GM19395 (cell line): ENCODE measurements around the gene REEP1.
A peak's percentile ranks its signal among the peaks of the same experiment; 100 is the strongest.

Experiments
- ATAC-seq: cut with Tn5 transposase; IDR thresholded peaks from one replicate; pipeline ENCODE4 v1.9.1; 2021; ENCODE audit warnings: mild to moderate bottlenecking, moderate library complexity; ENCODE audit not compliant: unreplicated experiment

REEP1 gene

GRCh38 chr2:86226636-86227520 is 110.5 kb downstream of the REEP1 start:
- ATAC-seq = no peak

- no peak for ATAC-seq
Measured at GRCh38 chr2:86226070-86226469, 111.4 kb downstream of the REEP1 start.

GRCh38 chr2:86225581-86225980 is 111.8 kb downstream of the REEP1 start:
- ATAC-seq = peak; percentile 60

GRCh38 chr2:86224645-86225355 is 112.6 kb downstream of the REEP1 start:
- no peak for ATAC-seq

GRCh38 chr2:86223927-86224560 is 113.4 kb downstream of the REEP1 start:
- no peak for ATAC-seq

GRCh38 chr2:86223140-86223926 is 114.1 kb downstream of the REEP1 start:
- no peak for ATAC-seq

- ATAC-seq = no peak
Measured at GRCh38 chr2:86221066-86221684, 116.3 kb downstream of the REEP1 start.

GRCh38 chr2:86219896-86220295 is 117.5 kb downstream of the REEP1 start:
- no peak for ATAC-seq

GRCh38 chr2:86218124-86218523 is 119.3 kb downstream of the REEP1 start:
- no peak for ATAC-seq

GRCh38 chr2:86216575-86217555 is 120.6 kb downstream of the REEP1 start:
- no peak for ATAC-seq

- no peak for ATAC-seq
Measured at GRCh38 chr2:86214503-86214832, 123.0 kb downstream of the REEP1 start.

GRCh38 chr2:86213699-86214502 is 123.5 kb downstream of the REEP1 start:
- ATAC-seq = no peak

- ATAC-seq = no peak
Measured at GRCh38 chr2:86213056-86213455, 124.4 kb downstream of the REEP1 start.

GRCh38 chr2:86211796-86212188 is 125.6 kb downstream of the REEP1 start:
- ATAC-seq = no peak

- ATAC-seq = no peak
Measured at GRCh38 chr2:86211033-86211795, 126.2 kb downstream of the REEP1 start.

GRCh38 chr2:86204458-86204857 is 133.0 kb downstream of the REEP1 start:
- ATAC-seq = no peak

- no peak for ATAC-seq
Measured at GRCh38 chr2:86203614-86204013, 133.8 kb downstream of the REEP1 start.

GRCh38 chr2:86202702-86203101 is 134.7 kb downstream of the REEP1 start:
- ATAC-seq = no peak
